ENCODE data around the gene RADIL.

GRCh38 chr7:4820405-4820966, 63.0 kb downstream of the RADIL start:
- TF ChIP-seq POLR2A (IDR thresholded peaks at IDR 0.05) (no peak), CTCF (IDR thresholded peaks at IDR 0.05) (no peak)

All from uterus (tissue), 2 donors.